Measurements from ENCODE around the gene DAZAP1. TPM values are rescaled to one million over a fixed set of nuclear protein-coding genes. Genes with fewer than 3 reads are reported as not detected.

The DAZAP1 gene
- total and polyA plus RNA-seq, 4 donors, result 5.4 to 45.0 (median 29.7) TPM

DNA sequence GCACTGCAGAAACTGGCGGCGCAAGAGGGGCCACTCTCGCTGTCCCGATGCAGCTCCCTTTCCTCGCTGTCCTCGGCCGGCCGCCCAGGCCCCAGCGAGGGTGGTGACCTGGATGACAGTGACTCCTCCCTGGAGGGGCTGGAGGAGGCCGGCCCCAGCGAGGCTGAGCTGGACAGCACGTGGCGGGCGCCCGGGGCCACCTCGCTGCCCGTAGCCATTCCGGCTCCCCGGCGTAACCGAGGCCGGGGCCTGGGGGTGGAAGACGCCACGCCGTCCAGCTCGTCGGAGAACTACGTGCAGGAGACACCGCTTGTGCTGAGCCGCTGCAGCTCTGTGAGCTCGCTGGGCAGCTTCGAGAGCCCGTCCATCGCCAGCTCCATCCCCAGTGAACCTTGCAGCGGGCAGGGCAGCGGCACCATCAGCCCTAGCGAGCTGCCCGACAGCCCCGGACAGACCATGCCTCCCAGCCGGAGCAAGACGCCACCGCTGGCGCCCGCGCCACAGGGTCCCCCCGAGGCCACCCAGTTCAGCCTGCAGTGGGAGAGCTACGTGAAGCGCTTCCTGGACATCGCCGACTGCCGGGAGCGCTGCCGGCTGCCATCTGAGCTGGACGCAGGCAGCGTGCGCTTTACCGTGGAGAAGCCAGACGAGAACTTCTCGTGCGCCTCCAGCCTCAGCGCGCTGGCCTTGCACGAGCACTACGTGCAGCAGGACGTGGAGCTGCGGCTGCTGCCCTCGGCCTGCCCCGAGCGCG is 59.3 kb downstream of the DAZAP1 start:
- H3K36me3 ChIP-seq (ENCODE audit: control insufficient read depth in 4 of 4, insufficient read depth in 3 of 4, low read depth in 1 of 4, low read length in 3 of 4), result no peaks in the 10 kb centered on the region
- peaks cover 30 to 58% (median 44%) of the 10 kb centered on the region in 4 donors for H3K4me1 ChIP-seq (ENCODE audit: control insufficient read depth in 4 of 4, insufficient read depth in 4 of 4, low read length in 3 of 4)
- no peak for DNase-seq (ENCODE audit: low spot score)
- peaks cover 0 to 11% (median 7%) of the 10 kb centered on the region in 4 donors for H3K27me3 ChIP-seq (ENCODE audit: control insufficient read depth in 4 of 4, insufficient read depth in 4 of 4, low read length in 3 of 4)
- no peaks in the 10 kb centered on the region for H3K9me3 ChIP-seq (ENCODE audit: control insufficient read depth in 4 of 4, low read length in 3 of 4)
- TF ChIP-seq HNF4A (conservative IDR thresholded peaks at IDR 0.05) (no peak), SP1 (IDR thresholded peaks at IDR 0.05) (no peak), TAF1 (conservative IDR thresholded peaks at IDR 0.05) (no peak), RXRA (IDR thresholded peaks at IDR 0.05) (no peak), EGR1 (IDR thresholded peaks at IDR 0.05; ENCODE audit: low read depth in 2 of 2) (no peak), FOXA1 (IDR thresholded peaks at IDR 0.05) (no peak), FOXA2 (IDR thresholded peaks at IDR 0.05) (no peak), GABPA (IDR thresholded peaks at IDR 0.05 in 1 of 2, conservative IDR thresholded peaks at IDR 0.05 in 1 of 2) (no peak), HNF4G (IDR thresholded peaks at IDR 0.05) (no peak), RAD21 (IDR thresholded peaks at IDR 0.05) (no peak), JUND (IDR thresholded peaks at IDR 0.05) (no peak), NR2F2 (IDR thresholded peaks at IDR 0.05) (no peak), YY1 (IDR thresholded peaks at IDR 0.05) (no peak)
- TF ChIP-seq, protein P1, sequence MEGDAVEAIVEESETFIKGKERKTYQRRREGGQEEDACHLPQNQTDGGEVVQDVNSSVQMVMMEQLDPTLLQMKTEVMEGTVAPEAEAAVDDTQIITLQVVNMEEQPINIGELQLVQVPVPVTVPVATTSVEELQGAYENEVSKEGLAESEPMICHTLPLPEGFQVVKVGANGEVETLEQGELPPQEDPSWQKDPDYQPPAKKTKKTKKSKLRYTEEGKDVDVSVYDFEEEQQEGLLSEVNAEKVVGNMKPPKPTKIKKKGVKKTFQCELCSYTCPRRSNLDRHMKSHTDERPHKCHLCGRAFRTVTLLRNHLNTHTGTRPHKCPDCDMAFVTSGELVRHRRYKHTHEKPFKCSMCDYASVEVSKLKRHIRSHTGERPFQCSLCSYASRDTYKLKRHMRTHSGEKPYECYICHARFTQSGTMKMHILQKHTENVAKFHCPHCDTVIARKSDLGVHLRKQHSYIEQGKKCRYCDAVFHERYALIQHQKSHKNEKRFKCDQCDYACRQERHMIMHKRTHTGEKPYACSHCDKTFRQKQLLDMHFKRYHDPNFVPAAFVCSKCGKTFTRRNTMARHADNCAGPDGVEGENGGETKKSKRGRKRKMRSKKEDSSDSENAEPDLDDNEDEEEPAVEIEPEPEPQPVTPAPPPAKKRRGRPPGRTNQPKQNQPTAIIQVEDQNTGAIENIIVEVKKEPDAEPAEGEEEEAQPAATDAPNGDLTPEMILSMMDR (IDR thresholded peaks at IDR 0.05; ENCODE audit: low read depth, low read length, missing input control), result no peak
- TF ChIP-seq, protein P2, sequence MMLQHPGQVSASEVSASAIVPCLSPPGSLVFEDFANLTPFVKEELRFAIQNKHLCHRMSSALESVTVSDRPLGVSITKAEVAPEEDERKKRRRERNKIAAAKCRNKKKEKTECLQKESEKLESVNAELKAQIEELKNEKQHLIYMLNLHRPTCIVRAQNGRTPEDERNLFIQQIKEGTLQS (IDR thresholded peaks at IDR 0.05), result no peak
- TF ChIP-seq, protein P3, sequence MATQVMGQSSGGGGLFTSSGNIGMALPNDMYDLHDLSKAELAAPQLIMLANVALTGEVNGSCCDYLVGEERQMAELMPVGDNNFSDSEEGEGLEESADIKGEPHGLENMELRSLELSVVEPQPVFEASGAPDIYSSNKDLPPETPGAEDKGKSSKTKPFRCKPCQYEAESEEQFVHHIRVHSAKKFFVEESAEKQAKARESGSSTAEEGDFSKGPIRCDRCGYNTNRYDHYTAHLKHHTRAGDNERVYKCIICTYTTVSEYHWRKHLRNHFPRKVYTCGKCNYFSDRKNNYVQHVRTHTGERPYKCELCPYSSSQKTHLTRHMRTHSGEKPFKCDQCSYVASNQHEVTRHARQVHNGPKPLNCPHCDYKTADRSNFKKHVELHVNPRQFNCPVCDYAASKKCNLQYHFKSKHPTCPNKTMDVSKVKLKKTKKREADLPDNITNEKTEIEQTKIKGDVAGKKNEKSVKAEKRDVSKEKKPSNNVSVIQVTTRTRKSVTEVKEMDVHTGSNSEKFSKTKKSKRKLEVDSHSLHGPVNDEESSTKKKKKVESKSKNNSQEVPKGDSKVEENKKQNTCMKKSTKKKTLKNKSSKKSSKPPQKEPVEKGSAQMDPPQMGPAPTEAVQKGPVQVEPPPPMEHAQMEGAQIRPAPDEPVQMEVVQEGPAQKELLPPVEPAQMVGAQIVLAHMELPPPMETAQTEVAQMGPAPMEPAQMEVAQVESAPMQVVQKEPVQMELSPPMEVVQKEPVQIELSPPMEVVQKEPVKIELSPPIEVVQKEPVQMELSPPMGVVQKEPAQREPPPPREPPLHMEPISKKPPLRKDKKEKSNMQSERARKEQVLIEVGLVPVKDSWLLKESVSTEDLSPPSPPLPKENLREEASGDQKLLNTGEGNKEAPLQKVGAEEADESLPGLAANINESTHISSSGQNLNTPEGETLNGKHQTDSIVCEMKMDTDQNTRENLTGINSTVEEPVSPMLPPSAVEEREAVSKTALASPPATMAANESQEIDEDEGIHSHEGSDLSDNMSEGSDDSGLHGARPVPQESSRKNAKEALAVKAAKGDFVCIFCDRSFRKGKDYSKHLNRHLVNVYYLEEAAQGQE (IDR thresholded peaks at IDR 0.05), result no peak
- TF ChIP-seq, protein P4, sequence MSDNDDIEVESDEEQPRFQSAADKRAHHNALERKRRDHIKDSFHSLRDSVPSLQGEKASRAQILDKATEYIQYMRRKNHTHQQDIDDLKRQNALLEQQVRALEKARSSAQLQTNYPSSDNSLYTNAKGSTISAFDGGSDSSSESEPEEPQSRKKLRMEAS (IDR thresholded peaks at IDR 0.05), result no peak
- TF ChIP-seq, protein P5, sequence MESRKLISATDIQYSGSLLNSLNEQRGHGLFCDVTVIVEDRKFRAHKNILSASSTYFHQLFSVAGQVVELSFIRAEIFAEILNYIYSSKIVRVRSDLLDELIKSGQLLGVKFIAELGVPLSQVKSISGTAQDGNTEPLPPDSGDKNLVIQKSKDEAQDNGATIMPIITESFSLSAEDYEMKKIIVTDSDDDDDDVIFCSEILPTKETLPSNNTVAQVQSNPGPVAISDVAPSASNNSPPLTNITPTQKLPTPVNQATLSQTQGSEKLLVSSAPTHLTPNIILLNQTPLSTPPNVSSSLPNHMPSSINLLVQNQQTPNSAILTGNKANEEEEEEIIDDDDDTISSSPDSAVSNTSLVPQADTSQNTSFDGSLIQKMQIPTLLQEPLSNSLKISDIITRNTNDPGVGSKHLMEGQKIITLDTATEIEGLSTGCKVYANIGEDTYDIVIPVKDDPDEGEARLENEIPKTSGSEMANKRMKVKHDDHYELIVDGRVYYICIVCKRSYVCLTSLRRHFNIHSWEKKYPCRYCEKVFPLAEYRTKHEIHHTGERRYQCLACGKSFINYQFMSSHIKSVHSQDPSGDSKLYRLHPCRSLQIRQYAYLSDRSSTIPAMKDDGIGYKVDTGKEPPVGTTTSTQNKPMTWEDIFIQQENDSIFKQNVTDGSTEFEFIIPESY (IDR thresholded peaks at IDR 0.05), result no peak
- 51% methylated on average over 70 of the region's 70 CpGs for WGBS
- no peak overlapping the region for H3K27ac ChIP-seq (ENCODE audit: low read depth in 1 of 2, low read length in 2 of 2)
- no peak overlapping the region for H3K4me3 ChIP-seq (ENCODE audit: low read depth in 1 of 3, low read length in 3 of 3)
- no peak overlapping the region for H3K9ac ChIP-seq (ENCODE audit: low read depth in 1 of 2, low read length in 2 of 2)
